Embryonic facial prominence (tissue), 1 donor: ENCODE data around the gene MTX2.

Source experiments
- DNase-seq: peaks from one replicate; pipeline ENCODE4 v3.0.0-alpha.2; 2016; ENCODE audit errors: extremely low spot score

MTX2 gene

DNA sequence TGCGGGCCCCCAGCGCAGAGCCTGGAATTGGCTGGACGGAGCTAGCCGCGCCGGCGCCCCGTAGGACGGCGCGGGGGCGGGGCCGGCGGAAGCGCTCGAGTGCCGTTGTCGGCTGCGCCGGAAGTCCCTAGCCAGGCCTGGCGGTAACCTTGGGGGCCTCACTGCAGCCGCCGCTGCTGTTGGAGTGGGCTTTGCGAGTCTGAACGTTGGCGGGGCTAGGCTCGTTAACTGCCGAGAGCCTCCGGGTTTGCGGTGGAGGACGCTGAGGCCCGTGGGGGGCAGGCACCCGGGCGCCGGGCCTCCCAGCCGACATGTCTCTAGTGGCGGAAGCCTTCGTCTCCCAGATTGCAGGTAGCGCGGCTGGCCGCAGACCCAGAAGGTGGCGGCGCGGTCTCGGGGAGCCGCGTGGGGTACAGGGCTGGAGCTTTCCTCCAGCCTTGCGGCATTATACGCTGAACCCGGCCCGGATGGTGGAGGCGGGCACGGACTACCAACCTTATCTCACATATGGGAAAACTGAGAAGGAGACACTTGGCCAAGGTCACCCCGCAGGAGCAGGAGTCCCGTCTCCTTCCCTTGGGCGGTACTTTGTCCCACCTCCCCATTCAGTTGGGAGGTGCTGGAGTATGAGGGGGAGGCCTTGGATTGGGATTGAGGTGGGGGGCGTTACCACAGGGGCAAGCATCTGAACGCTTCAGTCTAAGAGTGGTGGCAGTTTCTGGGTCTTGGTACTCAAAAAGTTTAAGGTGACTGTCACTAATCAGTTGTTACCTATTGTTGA is at the start of gene MTX2:
MTX2 (plus strand) TSS at position 124 of the 781 bp plus-strand sequence; CDS start at position 312, 188 bp downstream.
- peak; percentile 56 for DNase-seq

DNA sequence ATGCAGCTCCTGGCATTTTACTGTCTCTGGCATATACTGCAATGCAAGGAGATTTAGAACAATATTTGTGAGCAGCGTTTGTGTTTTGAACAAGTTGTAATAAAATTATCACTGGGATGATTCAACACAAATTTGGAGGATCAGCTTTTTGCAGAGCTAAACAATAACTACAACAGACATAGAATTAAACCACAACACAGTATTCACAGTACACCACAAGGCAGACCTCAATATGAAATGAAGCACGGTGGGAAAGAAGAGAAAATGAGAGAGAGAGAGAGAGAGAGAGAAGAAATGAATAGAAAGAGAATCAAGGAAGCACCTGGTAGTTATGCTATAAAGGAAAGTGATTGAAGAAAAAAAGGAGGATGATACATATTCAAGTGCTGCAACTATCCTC is 41.4 kb upstream of the MTX2 start:
- no peak for DNase-seq

DNA sequence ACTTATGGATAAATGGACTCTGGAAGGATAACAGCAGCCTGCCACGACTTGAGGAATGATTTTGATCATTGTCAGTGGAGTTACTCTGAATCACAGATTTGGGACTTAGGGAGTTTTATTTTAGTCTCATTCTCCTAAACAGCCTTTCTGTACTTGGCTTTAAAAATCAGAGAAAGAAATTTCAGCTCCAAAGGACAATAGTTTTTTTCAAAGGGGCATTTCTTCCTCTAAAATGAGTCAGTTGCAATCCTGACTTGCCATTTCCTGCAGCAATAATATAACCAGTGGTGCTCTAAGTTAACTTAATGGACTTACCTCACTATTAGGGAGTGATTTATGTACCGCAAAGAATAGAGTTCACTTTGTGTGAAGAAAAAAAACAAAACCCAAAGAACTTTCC is 35.1 kb upstream of the MTX2 start:
- no peak for DNase-seq

DNA sequence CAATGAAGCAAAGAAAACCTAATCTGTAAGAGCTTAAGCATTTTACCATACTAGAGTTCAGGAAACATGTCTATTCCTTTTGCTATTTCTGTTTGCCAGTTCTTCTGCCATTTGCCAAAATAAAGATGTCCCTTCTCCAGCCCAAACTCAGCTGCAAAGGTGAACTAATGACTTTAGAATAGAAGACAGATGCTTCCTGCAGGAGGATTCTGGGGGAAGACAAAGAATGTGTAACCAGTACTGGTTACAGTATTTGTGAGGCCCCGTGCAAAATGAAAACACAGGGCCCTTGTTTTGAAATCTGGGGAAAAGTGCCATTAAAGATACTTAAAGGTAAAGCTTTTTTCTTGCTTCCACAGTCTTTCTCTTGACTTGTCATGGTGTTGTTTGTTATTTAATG is 34.3 kb upstream of the MTX2 start:
- DNase-seq = no peak

DNA sequence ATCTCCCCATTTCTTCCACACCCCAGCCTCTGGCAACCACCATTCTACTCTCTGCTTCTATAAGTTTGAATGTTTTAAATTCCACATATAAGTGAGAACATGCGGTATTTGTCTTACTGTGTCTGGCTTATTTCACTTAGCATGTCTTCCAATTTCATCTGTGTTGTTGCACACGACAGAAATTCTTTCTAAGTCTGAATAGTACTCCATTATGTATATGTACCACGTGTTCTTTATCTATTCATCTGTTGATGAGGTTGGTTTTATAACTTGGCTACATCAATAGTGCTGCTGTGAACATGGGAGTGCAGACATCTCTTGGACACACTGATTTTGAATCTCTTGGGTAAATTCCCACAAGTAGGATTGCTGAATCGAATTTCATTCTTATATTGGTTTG is 31.8 kb upstream of the MTX2 start:
- DNase-seq = no peak

DNA sequence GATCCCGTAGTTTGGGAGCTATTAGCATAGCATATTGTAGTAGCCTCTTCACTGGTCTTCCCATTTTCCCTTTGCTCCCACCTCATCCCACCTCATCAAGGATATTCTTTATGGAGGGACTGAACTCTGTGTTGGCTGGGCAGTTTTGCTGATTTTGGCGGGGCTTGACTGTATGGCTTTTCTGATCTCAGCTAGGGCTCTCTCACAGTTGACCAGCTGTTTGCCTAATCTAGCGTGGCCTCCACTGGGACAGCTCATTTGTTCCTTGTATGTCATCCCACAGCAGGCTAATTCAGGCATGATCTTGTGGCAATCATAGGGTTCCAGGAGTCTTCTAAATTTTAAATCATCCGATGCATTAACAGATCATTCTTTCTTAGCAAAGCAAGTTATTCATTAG is 30.2 kb upstream of the MTX2 start:
- no peak for DNase-seq

DNA sequence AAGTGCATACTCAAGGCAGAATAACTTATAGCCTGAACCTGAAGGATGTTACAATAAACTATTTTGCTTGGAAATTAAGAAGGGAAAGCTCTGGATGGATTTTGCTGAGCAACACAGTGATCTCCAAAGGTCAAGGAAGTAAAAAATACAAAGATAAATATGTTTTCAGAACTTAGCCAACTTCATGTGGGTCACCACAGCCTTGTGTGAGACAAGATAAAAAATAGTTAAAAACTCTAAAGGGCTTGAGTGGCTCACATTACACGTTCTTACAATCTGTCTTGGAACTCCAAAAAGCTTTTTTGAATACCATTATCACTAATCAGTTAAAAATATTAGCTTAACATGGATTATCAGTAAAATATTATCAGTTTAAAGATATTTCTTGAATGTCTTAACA is 28.9 kb upstream of the MTX2 start:
- no peak for DNase-seq

DNA sequence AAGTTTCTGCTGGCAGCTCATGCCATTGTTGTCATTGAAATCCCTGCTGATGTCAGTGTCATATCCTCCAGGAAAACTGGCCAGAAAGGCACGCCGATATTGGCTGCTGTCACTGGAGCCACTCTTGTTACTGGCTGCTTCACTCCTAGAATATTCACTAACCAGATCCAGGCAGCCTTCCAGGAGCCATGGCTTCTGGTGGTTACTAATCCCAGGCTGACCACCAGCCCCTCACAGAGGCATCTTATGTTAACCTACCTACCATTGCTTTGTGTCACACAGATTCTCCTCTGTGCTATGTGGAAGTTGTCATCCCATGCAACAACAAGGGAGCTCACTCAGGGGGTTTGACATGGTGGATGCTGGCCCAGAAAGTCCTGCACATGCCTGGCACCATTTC is 27.0 kb upstream of the MTX2 start:
- no peak for DNase-seq

DNA sequence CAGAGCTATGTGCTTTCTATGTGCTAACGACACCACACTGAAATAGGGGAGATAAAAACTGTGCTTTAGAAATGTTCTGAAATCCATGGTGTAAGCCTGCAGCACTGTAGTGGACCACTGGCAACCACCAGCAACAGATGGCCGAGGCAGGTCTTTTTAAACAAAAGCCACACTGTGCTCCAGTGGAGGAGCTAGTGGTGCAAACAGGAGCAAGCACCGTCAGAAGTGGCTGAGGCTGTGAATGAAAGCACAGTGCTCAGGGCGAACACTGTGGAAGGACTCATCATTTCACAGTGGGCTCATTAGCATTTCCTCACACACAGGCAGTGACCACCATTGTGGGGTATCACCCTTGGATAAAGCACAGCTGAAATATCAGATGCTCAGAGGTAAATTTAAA is 22.9 kb upstream of the MTX2 start:
- no peak for DNase-seq

DNA sequence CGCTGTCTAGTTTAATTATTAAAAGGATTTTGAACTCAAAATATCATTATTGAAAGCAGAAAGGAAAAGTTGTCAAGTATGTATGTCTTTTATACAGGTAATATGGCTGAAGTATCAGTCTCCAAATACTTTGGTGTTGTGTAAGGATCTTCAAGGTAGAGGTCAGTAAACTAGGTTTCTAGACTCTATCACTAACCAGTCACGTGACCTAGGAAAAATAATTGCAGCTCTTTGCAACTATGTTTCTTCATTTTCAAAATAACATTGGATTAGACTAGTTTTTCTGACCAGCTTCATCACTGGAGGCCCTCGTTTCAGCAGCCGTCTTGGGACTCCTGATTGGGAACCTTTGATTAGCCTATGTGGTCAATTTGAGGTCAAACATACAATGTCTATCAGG is 21.4 kb upstream of the MTX2 start:
- DNase-seq = no peak

DNA sequence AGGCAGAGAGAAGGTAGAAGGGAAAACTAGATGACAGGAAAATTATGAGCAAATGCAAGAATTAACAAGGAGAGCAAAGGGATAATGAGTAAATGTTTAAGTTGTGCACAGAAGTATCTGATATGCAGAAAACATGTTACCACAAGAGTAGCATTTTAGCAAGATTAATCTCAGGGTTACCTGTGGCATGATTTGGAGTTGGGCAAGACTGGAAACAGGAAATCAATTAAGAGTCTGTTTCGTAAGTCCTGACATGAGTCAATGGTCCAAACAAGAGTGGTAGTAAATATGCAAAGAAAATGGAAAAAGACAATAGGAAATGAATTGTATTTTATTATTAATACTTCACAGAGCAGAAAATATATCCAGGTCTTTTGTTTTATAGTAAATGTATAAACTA is 17.3 kb upstream of the MTX2 start:
- no peak for DNase-seq

DNA sequence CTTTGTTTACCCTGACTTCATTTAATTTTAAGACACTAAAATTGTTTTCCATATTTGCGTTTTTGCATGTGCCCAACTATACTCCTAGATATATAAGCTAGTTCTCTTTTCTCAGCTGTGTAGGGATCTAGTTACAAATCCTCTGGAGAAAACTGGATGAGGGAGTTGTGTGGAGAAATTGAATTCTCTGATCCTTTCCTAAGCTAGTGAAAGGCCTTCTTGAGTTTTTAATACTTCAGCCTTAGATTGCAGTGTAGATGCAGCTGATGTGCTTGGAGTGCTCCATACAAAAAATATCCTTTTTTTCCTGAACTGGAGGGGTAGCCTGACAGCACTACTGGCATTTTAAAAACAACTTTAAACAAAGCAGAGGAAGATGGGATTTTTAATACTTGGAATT is 8.6 kb upstream of the MTX2 start:
- no peak for DNase-seq

DNA sequence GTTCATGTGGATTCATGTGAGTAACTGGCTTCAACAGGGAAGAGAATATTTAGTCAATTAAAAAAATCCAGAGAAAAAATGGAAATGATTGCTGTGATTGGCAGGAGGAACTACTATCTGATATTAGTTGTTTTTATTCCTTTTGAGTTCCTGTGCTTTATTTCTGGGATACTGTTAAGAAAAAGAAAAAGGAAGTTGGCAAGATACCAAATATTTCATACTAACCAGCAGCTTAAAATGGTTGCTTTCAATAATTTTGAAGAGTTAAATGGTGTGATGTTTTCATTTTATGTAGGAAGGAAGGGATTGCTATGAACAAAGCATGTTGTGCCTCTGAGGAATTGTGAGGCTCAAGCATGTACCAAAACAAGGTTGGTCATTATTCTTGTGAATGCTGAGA is 8.1 kb upstream of the MTX2 start:
- no peak for DNase-seq

DNA sequence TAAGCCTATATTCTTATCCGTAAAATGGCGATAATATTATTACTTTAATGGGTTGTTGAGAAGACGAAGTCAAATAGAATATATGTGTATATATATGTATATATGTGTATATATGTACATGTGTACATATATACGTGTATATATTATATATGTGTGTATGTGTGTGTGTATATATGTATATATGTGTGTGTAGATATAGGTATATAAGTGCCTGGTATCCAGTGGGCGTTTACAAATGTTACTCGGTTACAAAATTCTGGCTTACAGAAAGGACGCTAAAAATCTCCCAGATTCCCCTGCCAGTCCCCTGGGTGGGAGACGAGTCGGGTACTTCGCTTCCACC is 295 bp upstream of the MTX2 start:
- no peak for DNase-seq

DNA sequence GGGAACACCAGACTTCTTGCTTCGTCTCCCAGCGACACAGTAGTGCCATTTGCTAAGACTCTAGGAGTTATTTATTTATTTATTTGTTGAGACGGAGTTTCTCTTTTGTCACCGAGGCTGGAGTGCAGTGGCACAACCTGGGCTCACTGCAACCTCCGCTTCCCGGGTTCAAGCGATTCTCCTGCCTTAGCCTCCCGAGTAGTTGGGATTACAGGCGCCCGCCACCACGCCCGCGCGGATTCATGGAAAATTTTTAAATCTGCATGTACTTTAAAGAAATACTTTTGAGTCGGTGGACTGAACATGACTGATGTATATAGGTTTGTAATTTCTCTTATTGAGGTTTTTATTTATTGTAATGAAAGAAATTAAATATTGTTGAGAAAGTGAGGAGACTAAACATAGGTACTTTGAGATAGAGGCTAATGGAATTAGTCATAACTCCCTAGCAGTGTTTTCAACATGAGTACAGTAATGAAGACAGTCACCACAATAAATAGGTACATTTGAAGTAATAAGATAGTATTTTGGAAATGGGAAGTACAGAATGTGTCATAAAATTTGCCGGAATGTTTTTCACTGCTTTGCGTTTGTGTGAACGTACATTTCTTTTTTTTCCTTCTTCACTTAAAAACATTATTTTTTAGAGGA is 983 bp downstream of the MTX2 start:
- no peak for DNase-seq

DNA sequence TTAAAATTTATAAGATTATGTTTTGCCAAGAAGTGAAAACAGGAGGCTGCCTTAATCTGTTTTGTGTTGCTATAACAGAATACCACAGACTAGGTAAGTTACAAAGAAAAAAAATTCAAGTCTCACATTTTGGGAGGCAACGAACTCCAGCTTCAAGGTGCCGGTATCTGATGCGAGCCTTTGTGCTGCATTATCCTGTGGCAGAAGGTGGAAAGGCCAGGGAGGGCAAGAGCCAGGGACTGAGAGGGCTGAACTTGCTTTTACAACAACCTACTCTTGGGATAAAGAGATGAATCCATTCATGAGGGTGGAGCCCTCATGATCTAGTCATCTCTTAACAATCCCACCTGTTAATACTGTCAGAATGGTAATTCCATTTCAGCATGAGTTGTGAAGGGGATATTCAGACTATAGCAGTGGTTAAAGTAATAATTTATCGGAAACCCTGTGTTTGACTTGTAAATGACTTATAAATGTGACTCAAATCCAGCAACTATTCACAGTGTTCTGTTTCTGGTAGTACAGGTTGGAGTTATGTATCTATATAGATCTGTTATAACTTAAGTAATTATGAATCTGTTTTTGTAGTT is 3.7 kb downstream of the MTX2 start:
- DNase-seq = no peak

DNA sequence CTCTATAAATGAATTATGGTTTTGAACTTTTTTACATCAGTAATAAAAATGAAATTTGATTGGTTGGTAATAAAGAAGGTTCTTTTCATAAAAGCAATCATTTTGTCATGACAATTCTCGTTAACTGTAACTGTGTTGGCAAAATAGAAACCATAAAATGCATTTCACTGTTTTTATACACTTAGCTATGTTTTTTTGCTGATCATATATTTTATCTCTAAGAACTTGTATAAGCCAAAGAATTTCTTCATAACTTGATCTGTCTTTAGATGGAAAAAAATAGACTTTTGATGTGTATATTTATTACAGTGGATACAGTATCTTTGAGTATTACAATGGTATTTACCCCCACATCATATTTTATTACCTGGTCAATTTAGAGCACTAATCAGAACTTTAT is 9.7 kb downstream of the MTX2 start:
- no peak for DNase-seq

DNA sequence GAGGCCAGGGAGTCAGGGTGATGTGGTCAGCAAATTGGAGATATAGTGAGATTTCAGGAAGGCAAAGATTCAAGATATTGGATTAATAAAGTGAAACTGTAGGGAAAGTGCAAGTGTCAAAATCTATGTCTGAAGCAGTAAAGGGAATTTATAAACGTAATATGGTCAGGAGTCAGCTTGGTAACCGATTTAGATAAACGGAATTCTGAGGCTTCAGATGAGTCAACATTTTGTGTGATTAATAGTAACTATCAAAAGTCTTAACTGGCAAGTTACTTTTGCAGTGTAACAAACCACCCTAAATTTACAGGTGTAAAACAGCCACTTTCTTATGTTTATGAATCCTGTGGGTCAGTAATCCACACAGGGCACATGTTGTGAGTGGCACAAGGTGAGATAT is 10.9 kb downstream of the MTX2 start:
- no peak for DNase-seq

DNA sequence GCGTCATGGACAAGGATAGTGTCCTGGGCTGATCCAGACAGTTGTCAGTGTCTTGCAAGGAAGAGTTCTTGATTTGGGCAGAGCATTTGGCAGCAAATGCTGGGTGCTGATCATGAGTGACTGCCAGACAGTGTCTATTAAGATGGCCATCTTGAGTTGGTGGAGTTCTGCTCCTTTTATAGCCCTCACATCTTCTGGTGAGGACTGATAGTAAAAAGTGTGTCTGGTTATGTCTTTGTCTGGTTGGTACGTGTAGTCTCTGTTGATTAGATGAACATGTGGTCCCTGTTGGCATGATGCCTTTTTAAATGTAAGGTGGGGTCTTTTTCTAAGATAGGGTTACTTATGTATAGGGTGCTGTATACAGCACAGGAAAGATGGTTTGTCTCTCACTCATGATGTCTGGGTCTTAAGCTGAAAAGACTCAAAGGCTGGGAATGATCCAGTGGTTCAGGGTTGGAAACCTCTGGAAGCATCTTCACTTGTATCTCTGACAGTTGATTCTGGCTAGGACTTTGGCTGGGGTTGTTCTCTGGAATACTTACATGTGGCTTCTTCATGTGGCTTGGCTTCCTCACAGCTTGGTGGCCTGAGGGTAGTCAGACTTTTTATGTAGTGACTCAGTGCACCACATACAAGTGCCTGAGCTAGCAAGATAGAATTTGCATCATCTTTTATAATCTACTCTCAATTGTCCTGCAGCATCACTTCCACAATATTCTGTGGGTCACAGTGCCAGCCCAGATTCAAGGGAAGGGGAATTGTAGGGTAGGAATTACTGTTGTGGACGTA is 11.8 kb downstream of the MTX2 start:
- DNase-seq = no peak

DNA sequence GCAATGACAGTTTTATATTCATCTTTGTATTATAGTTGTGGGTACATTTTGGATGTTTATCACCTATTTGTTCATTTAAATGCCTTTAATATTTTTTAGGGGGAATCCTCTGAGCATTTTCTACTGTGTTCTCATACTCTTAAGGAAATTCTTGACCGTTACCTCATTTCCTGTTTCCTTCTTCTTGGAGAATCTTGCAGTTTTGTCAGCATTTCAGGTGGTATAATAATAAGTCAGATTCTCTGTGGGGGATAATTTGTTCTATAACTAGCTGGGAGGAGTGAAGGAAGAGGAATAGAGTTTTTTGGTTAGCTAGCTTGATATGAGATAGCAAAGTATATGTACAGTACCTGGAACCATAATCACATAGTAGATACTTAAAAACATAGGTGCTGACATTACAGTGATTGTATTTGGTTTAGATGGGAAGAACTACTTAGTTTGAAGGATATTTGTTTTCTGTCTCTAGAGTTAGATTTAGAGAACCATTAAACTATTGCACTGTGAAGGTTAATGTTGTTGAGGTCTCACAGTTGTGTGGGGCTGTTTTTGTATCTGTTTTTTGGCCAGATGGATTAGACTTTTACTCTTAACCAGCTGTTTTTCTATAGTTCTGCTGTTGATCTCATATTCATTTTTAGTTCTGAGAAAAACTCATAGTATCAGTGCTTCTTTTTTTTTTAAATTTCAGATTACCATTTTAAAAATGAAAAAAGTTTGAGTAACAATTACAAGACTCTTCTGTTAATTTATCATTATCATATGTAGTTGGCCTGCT is 14.2 kb downstream of the MTX2 start:
- no peak for DNase-seq

DNA sequence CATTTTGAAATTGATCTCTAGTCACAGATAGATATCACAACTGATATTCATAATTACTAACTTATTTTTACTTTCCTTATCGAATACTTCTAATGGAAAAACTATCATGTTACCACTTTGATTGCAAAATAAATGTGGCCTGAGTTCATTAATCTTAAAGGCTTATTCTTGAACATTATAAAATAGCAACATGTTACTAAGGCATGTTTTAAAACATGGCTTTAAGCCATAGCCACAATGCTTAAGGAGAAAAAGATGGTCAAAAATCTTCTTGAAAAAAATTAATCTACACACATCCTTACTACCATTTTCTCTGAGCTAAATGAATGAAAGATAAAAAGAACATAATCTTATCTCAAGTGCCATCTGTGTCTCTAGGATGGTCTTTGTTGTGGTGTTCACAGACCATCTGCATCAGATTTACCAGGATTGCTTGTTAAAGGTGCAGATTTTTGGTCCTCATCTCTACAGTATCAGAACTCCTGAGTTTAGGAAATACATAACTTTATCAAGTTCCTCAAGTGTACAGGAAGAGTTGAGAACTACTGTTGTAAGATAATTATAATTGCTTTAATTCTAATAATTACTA is 15.3 kb downstream of the MTX2 start:
- DNase-seq = no peak
